Stimulated activated CD8-positive, alpha-beta memory T cell treated with anti-CD3 and anti-CD28 coated beads, Interleukin-15, amount 100 ng/mL, for 1 hour (primary cell): Measurements from ENCODE around the gene FKRP.
A peak's percentile ranks its signal among the peaks of the same experiment; 100 is the strongest.
"Not testable (repeated sequence)": the region's sequence is repeated elsewhere in the genome, so short reads cannot be mapped to it uniquely, and the experiment has no call there.

Source experiments
- DNase-seq: peaks from one replicate; pipeline ENCODE4 v3.0.0-alpha.2; 2020; ENCODE audit warnings: low read depth

Gene FKRP

DNA sequence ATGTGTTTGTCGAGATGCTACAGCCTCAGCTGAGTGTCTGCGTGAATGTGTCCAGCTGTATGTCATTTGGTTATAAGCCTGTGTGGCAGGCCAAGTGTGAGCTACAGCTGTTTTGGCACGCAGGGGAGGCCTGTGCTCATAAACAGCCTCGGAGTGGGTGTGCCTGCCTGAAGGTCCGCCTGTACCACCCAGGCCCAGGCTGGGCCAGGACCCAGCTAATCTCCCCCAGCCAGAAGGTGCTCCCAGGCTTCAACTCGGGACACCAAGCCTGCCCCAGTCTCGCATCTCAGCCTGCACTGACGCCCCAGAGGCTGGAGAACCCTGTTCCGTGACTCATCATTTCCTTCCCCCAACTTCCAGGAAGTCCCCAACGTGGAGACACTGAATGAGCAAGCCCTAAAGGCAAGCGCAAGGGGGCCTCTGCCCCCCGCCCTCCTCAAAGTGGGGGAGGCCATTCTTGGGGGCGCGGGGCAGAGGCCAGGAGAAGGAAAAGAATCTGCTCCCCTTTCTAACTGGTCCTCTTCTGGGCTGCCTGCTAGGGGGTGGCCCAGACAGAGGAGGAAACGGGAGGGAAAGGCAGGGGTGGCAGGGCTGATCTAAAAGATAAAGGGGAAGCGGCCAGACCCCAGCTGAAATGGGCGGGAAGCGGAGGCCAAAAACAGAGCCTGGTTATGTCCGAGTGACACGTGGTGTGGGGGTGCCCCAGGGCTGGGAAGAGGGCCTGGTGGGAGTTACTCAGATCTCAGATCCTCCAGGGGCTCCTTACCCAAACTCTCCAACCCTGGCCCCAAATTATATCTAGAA is 40.6 kb downstream of the FKRP start:
- DNase-seq = peak; percentile 75

DNA sequence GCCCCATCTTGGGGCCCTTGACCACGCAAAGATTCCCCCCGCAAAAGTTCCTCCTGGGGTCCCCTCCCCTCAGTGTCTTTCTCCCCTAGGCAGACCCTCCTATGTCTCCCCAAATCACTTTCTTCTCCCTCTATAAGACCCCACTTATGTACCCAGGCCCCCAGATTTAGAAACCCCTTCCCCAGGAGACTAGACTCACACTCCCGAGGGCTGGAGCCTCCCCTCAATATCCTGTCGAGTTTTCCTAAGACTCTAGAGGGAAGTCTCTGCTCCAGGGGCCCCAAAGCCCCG is 41.1 kb downstream of the FKRP start:
- DNase-seq = no peak

GRCh38 chr19:46787331-46788261 is 41.7 kb downstream of the FKRP start:
- no peak for DNase-seq

GRCh38 chr19:46788262-46788967 is 42.6 kb downstream of the FKRP start, which contains the start of gene SLC1A5:
SLC1A5 (minus strand) TSS chr19:46788594; CDS start chr19:46787965, 629 bp downstream.
- DNase-seq = peak; percentile 94

- DNase-seq = no peak
These were observed 43.1 kb downstream of the FKRP start for GRCh38 chr19:46788968-46789338.

- no peak for DNase-seq
These were observed 43.5 kb downstream of the FKRP start for GRCh38 chr19:46789371-46789770.

DNA sequence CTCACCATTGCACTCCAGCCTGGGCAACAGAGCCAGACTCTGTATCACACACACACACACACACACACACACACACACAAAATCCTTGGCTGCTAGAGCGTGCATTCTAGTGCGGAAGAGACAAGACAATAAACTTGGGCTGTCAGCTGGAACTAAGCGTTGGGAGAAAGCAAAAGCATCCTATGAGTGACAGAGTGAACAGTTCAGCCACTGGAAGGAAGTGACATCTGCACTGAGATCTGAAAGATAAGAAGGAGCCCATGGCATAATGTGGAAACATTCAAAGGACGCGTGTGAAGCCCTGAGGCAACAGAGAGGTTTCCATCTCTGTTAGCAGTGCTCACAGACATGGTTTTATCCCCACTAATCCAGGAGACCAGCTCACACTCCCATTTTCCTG is 46.1 kb downstream of the FKRP start:
- no peak for DNase-seq

- no peak for DNase-seq
These were observed 52.0 kb downstream of the FKRP start for GRCh38 chr19:46797881-46798280.

- no peak for DNase-seq
These were observed 52.9 kb downstream of the FKRP start for GRCh38 chr19:46798713-46799112.

DNA sequence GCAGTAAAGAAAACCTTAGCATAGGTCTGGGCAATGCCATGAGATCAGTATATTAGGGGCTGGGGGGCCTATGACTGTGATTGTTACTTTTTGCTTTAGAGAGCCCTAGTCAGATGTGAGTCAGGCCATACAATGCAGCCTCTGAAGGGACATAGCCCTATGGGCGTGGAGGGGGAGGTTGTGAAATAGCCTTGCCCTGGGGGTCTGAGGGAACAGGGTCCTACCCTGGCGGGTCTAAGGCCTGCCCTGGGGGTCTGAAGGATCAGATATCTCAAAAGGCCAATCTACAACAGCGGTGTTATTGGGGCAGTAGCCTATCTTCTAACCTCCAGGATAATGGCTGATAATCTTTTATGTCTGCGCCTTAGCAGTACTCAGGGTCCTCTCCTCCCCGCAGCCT is 56.3 kb downstream of the FKRP start:
- DNase-seq = no peak

DNA sequence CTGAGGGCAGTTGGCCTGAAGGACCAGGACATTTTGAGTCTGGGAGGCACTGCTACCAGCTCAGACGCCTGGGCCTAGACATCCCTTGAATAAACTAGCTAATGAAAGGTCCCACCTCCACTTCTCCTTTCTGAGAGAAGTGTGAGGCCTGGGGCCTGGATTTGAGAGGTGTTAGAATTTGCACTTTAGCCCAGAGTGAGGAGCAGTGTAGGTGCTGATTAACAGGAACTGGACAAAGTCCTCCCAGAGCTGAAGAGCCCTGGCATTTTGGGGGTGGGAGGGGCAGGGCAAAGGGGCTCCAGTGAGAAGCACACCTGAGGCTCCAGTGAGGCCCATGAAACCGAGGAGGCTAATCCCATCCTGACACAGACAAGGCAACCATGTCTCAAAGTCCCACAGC is 57.7 kb downstream of the FKRP start:
- DNase-seq = no peak

GRCh38 chr19:46804432-46804831 is 58.6 kb downstream of the FKRP start:
- DNase-seq = not testable (repeated sequence)

DNA sequence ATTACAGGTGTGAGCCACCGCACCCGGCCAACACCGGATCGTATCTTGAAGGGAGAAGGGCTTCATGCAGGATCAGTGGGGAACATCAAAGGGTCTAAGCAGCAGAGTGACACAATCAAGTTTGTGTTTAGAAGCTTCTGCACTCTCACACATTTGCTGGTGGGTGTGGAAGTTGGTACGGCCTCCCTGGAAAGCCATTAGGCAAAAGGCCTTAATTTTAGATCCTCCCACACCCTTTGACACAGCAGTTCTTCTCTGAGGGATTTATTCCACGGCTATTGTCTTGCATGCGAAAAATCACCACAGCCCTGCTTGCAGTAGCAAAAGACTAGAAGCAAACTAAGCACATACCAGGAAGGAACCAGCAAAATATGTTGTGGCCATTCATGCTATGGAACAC is 60.8 kb downstream of the FKRP start:
- no peak for DNase-seq
